HEK293T (cell line): ENCODE measurements around the gene C20orf141.

ENCODE experiments used
- ARNT ChIP-seq: fragments of 450-650 bp; IDR thresholded peaks from 2 replicates; pipeline ENCODE4 v1.6.1; 2017; ENCODE audit warnings: mild to moderate bottlenecking
- BHLHE40 ChIP-seq: fragments of 450-650 bp; IDR thresholded peaks from 2 replicates; pipeline ENCODE4 v1.6.1; 2016; ENCODE audit warnings: mild to moderate bottlenecking, moderate library complexity, borderline replicate concordance
- ELF4 ChIP-seq: fragments of 450-650 bp; IDR thresholded peaks from 2 replicates; pipeline ENCODE4 v1.6.1; 2017; ENCODE audit warnings: antibody characterized with exemption
- FOXK2 ChIP-seq: fragments of 450-650 bp; IDR thresholded peaks from 2 replicates; pipeline ENCODE4 v1.6.1; 2016; ENCODE audit warnings: mild to moderate bottlenecking
- FOXM1 ChIP-seq: fragments of 450-650 bp; IDR thresholded peaks from 2 replicates; pipeline ENCODE4 v1.6.1; 2017; ENCODE audit warnings: mild to moderate bottlenecking, borderline replicate concordance
- L3MBTL2 ChIP-seq: fragments of 450-650 bp; conservative IDR thresholded peaks from 2 replicates; pipeline ENCODE4 v1.6.1; 2016; ENCODE audit warnings: mild to moderate bottlenecking
- NFRKB ChIP-seq: fragments of 450-650 bp; IDR thresholded peaks from 2 replicates; pipeline ENCODE4 v1.6.1; 2016; ENCODE audit warnings: mild to moderate bottlenecking, moderate library complexity
- PKNOX1 ChIP-seq: fragments of 450-650 bp; IDR thresholded peaks from 2 replicates; pipeline ENCODE4 v1.6.1; 2016

GRCh38 chr20:2849529-2849928 is 34.7 kb downstream of the C20orf141 start:
- TF ChIP-seq NFRKB (no peak), FOXM1 (no peak), PKNOX1 (no peak), FOXK2 (no peak), BHLHE40 (no peak), ARNT (no peak), L3MBTL2 (no peak), ELF4 (no peak)
